Smooth muscle cell (in vitro differentiated cells): ENCODE results near the gene MID1. TPM values are rescaled to one million over a fixed set of nuclear protein-coding genes. Genes with fewer than 3 reads are reported as not detected.

Experiments
- DNase-seq: peaks from one replicate; lab custom pipeline; 2025; ENCODE audit not compliant: unreplicated experiment; lab: John Stamatoyannopoulos, UW
- H2AFZ ChIP-seq: fragments of 200-600 bp; sonication (generic); 2 replicates; pipeline ENCODE4 v1.6.0; 2016; ENCODE audit warnings: antibody characterized with exemption, low read depth, mild to moderate bottlenecking
- H3F3A ChIP-seq: fragments of 200-600 bp; sonication (generic); 2 replicates; pipeline ENCODE4 v1.6.0; 2017; ENCODE audit warnings: antibody characterized with exemption, low read depth
- H3K27ac ChIP-seq: fragments of 200-600 bp; sonication (generic); 2 replicates; pipeline ENCODE4 v1.5.1; 2016; ENCODE audit warnings: low read depth, mild to moderate bottlenecking
- H3K27me3 ChIP-seq: fragments of 200-600 bp; sonication (generic); 2 replicates; pipeline ENCODE4 v1.6.1; 2016; ENCODE audit warnings: low read depth, mild to moderate bottlenecking
- H3K36me3 ChIP-seq: fragments of 200-600 bp; sonication (generic); 2 replicates; pipeline ENCODE4 v1.5.1; 2016; ENCODE audit warnings: low read depth
- H3K4me1 ChIP-seq: fragments of 200-600 bp; sonication (generic); 2 replicates; pipeline ENCODE4 v1.5.1; 2016; ENCODE audit warnings: low read depth
- H3K4me2 ChIP-seq: fragments of 200-600 bp; sonication (generic); 2 replicates; pipeline ENCODE4 v1.6.0; 2016; ENCODE audit warnings: mild to moderate bottlenecking
- H3K4me3 ChIP-seq: fragments of 200-600 bp; sonication (generic); 2 replicates; pipeline ENCODE4 v1.5.1; 2016; ENCODE audit warnings: mild to moderate bottlenecking
- H3K79me2 ChIP-seq: fragments of 200-600 bp; sonication (generic); 2 replicates; pipeline ENCODE4 v1.6.0; 2016; ENCODE audit warnings: low read depth, mild to moderate bottlenecking
- H3K9ac ChIP-seq: fragments of 200-600 bp; sonication (generic); 2 replicates; pipeline ENCODE4 v1.6.0; 2016; ENCODE audit warnings: low read depth
- H3K9me3 ChIP-seq: fragments of 200-600 bp; sonication (generic); replicated peaks from 2 replicates; pipeline ENCODE4 v1.5.1; 2016; ENCODE audit warnings: low read depth
- H4K20me1 ChIP-seq: fragments of 200-600 bp; sonication (generic); 2 replicates; pipeline ENCODE4 v1.6.0; 2016; ENCODE audit warnings: low read depth
- CTCF ChIP-seq: fragments of 200-600 bp; sonication (generic); IDR thresholded peaks from 2 replicates; pipeline ENCODE4 v1.5.1; 2017; ENCODE audit warnings: borderline replicate concordance, mild to moderate bottlenecking, antibody characterized with exemption; ENCODE audit not compliant: insufficient read depth, poor library complexity, severe bottlenecking
- WGBS: methylation state at CpG from one replicate; pipeline ENCODE4 v1.1.7; 2016; ENCODE audit warnings: low lambda C conversion rate; 5-methylcytosine and 5-hydroxymethylcytosine counted together
- polyA plus RNA-seq: library from polyadenylated mRNA; unstranded; fragments of >200 nt; fragmentation: Nextera tagmentation; extraction: Ambion mirVana; gene quantifications from 2 replicates; pipeline ENCODE4 v1.2.1, GENCODE V29; 2016
- total RNA-seq: library from RNA; depleted of rRNA; stranded (reverse); fragments of >200 nt; gene quantifications from 2 replicates; pipeline ENCODE4 v1.2.3, GENCODE V29; 2014

MID1 gene
- total and polyA plus RNA-seq, 2 experiments from 2014 or later, result 22.6 to 45.2 TPM

GRCh38 chrX:10578527-10578926, 41.9 kb downstream of the MID1 start:
- peak overlapping the region; percentile 34 for H3K4me3 ChIP-seq

GRCh38 chrX:10577853-10578252, 42.5 kb downstream of the MID1 start:
- H4K20me1 ChIP-seq, result peaks cover 6% of the 10 kb centered on the region
- no peak overlapping the region for H3K9ac ChIP-seq
- no peaks in the 10 kb centered on the region for H3K36me3 ChIP-seq
- H3K27me3 ChIP-seq, result no peaks in the 10 kb centered on the region
- no peak overlapping the region for H3K4me3 ChIP-seq
- no peak for DNase-seq
- peak overlapping the region; percentile 83 for H3K4me2 ChIP-seq
- peaks cover 7% of the 10 kb centered on the region for H3K4me1 ChIP-seq
- no peaks in the 10 kb centered on the region for H3K9me3 ChIP-seq
- H3K79me2 ChIP-seq, result peaks cover 45% of the 10 kb centered on the region
- H3K27ac ChIP-seq, result peak overlapping the region; percentile 95
- no peaks in the 10 kb centered on the region for H3F3A ChIP-seq
- TF ChIP-seq CTCF, result no peak
- no peak overlapping the region for H2AFZ ChIP-seq
- WGBS, result 28% methylated on average over 2 of the region's 2 CpGs

More at GRCh38 chrX:10578527-10578926, 41.9 kb downstream of the MID1 start:
- Histone ChIP-seq H3K27me3 (no peaks in the 10 kb centered on the region), H3K27ac (peak overlapping the region; percentile 95), H3K79me2 (peaks cover 42% of the 10 kb centered on the region), H2AFZ (no peak overlapping the region), H3K36me3 (no peaks in the 10 kb centered on the region), H3K4me1 (peaks cover 7% of the 10 kb centered on the region), H3F3A (no peaks in the 10 kb centered on the region), H3K9me3 (peaks cover 5% of the 10 kb centered on the region), H3K9ac (peak overlapping the region; percentile 76), H4K20me1 (peaks cover 6% of the 10 kb centered on the region), H3K4me2 (peak overlapping the region; percentile 83)
- no peak for DNase-seq
- WGBS, result 73% methylated on average over 2 of the region's 2 CpGs
- TF ChIP-seq CTCF, result no peak

- H3K9me3 ChIP-seq, result no peaks in the 10 kb centered on the region
- no peaks in the 10 kb centered on the region for H3K27me3 ChIP-seq
- H3K36me3 ChIP-seq, result no peaks in the 10 kb centered on the region
- H3K79me2 ChIP-seq, result peaks cover 53% of the 10 kb centered on the region
- no peak overlapping the region for H3K4me2 ChIP-seq
- H4K20me1 ChIP-seq, result peaks cover 6% of the 10 kb centered on the region
- H3F3A ChIP-seq, result no peaks in the 10 kb centered on the region
- no peak overlapping the region for H3K4me3 ChIP-seq
- 72% methylated on average over 16 of the region's 16 CpGs for WGBS
- no peak overlapping the region for H3K9ac ChIP-seq
- no peak for DNase-seq
- H2AFZ ChIP-seq, result no peak overlapping the region
- H3K27ac ChIP-seq, result peak overlapping the region; percentile 46
- peaks cover 7% of the 10 kb centered on the region for H3K4me1 ChIP-seq
- TF ChIP-seq CTCF, result no peak
These were observed 43.5 kb downstream of the MID1 start for GRCh38 chrX:10576777-10577447.

GRCh38 chrX:10576186-10576585, 44.2 kb downstream of the MID1 start:
- H2AFZ ChIP-seq, result no peak overlapping the region
- WGBS, result 65% methylated on average over 4 of the region's 4 CpGs
- no peak overlapping the region for H3K4me2 ChIP-seq
- H4K20me1 ChIP-seq, result peaks cover 7% of the 10 kb centered on the region
- no peaks in the 10 kb centered on the region for H3K27me3 ChIP-seq
- no peak for TF ChIP-seq CTCF
- peaks cover 7% of the 10 kb centered on the region for H3K4me1 ChIP-seq
- no peaks in the 10 kb centered on the region for H3F3A ChIP-seq
- H3K79me2 ChIP-seq, result peaks cover 60% of the 10 kb centered on the region
- no peak for DNase-seq
- no peak overlapping the region for H3K27ac ChIP-seq
- H3K9me3 ChIP-seq, result no peaks in the 10 kb centered on the region
- H3K9ac ChIP-seq, result no peak overlapping the region
- no peaks in the 10 kb centered on the region for H3K36me3 ChIP-seq
- no peak overlapping the region for H3K4me3 ChIP-seq
